GM18951 (cell line): ENCODE results near the gene LZTFL1.

Experiments
- POLR2A ChIP-seq: IDR thresholded peaks from 4 replicates; pipeline ENCODE4 v1.6.1; 2011; ENCODE audit warnings: mild to moderate bottlenecking; ENCODE audit not compliant: insufficient read length, insufficient read depth; ENCODE audit errors: extremely low read depth
- in situ Hi-C: fragments of 300-500 bp; cut with MboI; formaldehyde crosslinking; loops from one replicate; pipeline ENCODE4 v1.12.0; 2022; ENCODE audit warnings: low sequenced_read_pairs, mixed read lengths, inconsistent platforms; ENCODE audit not compliant: unreplicated experiment

Gene LZTFL1

DNA sequence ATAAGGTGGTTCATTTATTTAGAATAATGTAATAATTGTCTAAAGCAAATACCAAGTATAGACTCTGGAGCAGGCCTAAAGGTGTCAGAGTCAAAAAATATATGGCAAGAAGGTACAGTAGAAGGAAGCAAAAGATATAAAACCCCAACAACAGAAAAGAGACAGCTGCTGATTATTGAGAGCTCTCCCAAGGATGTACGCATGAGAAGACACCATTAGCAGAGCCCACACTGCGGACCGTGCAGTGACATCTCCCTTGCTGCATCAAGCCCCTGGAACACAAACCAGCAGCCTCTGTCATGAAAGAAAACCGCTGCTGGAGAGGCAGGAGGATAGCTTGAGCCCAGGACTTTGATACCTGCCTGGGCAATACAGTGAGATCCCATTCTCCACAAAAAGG, 27.6 kb downstream of the LZTFL1 start:
- in situ Hi-C loops: no loop called here

DNA sequence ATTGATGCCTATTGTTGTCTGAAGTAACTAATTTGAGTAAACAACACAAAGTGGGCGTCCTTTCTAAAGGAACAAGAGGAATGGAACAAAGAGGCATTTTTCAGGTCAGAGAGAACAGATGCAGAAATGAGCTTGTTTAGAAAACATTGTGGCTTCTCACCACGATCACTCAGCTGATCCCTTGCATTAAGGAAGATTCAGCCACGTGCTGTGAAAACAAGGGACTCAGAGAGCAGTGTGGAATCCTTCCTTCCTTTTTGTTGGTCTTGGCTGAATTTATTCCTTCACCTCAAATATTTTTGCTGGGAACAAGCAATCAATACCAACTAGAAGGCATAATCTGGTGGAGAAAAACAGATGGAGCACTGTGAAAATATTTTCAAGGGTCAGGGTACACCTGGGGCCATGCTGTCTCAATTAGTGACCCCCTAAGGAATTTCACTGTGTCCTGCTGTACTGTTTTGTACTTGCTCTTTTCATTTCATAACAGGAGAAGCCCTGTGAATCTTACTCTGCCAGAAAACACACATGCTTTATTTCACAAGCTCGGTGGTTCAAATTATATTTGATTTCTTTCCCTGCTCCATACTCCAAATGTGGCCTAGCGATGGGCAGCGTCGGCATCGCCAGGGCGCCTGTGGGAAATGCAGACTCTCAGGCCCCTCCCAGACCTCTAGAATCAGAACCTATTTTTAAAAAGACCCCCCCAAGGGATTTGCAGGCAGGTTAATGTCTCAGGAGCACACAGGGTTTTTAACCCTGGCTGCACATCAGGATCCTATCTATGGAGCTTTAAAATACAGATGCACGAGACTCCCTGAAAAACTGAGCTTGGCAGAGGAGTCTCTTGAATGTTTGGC, 34.0 kb downstream of the LZTFL1 start:
- TF ChIP-seq POLR2A: no peak
- in situ Hi-C loops: no loop called here

More for the DNA sequence above, 27.6 kb downstream of the LZTFL1 start:
- TF ChIP-seq POLR2A: no peak

DNA sequence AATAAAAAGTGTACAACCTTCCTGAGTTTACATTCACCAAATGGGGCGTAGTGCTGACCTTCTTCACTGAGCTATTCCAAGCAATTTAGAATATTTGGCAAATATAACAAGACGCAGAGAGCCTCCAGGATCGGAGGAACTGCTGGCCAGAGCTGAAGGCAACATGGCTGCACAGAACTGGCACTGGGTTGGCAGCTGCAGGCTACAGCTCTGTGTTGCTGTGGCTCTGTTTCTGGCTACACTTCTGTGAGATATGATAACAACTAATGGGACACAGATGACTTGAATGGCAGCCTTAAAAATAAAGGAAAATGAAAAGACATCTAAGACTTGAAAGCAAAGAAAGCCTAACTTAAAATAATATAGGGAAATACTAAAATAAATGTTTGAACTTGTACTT, 34.8 kb downstream of the LZTFL1 start:
- in situ Hi-C loops: no loop called here
- no peak for TF ChIP-seq POLR2A

DNA sequence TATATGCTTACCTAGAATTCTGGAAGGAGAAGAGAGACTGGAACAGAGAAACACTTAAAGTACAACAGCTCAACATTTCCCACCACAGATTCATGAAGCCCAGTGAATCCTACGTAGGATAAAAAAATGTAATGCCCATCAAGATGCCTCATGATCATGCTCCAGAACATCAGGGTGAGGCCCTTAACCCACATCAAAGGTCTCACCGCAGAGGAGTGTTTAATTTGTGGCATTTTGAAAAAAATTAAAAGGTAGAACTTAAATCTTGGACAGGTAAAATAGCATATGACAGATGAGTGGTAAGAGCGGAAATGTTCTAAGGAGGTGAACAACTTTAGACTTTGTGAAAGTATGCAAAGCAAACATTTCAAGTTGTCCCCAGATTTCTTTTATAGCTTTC, 35.8 kb downstream of the LZTFL1 start:
- in situ Hi-C loops: no loop called here
- no peak for TF ChIP-seq POLR2A

DNA sequence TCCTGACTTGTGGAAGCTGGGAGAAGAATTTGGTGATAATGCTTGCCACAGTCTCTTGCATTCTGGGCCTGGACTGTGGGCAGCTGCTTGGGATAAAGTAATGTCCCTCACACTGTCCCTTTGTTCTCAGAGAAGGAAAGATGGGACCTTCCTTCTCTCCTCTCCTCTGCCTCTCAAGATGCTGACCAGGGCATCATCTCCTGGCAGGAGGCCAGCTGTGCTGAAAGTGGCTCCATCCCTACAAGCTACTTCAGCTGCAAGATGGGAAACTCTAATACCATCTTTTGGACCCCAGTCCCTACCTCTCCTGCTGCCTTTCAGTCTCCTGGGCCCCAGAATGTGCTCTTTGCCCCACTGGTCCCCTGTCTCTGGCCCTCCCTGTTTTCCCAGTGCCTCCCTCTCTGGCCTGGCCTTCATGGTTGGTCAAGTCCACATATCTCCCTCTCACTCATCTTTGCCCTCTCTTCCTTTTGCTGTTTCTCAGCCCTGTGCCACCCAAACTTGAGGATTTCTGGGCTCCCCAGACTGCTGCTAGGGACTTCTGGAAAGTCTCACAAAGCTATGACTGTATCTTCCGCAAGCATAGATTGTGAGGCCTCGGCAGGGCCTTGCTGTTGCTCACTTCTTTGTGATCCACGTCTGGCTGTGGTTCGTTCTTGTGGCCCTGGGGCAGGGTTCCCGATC, 38.5 kb downstream of the LZTFL1 start:
- in situ Hi-C loops: no loop called here
- no peak for TF ChIP-seq POLR2A

DNA sequence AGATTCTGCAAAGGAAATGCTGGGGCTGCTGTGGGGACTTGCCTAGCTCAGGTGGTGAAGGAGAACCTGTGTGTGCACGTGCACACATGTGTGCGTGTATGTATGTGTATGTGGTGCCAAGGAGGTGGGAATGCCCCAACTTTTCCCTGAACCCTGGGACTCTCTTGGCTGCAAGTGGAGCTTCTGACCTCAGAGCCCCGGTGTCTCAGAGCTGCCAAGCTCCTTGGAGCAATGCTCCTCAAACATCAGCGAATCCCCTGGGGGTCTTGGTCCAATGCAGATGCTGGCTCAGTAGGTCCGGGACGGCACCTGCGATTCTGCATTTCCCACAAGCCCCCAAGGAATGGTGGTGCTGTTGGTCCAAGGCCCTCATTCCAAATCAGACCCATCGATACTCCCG, 39.8 kb downstream of the LZTFL1 start:
- in situ Hi-C loops: no loop called here
- no peak for TF ChIP-seq POLR2A

DNA sequence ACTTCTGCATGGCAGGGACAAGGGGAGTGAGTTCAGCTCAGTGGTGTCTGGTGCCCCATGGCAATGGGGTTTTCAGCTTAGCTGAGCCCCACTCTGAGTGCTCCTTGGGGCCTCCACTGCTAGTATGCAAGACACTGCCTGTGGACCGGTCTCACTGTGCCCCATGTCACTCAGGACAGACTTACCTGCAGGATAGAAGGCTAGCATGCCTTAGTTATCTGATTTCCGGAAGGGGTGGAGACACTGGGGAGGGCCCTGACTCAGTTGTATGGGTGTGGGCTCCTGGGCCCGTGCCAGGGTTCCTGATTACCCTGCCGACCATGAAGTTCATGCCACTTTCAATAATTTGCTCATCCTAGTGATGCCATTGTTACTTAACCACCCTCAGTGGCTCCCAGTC, 41.3 kb downstream of the LZTFL1 start:
- TF ChIP-seq POLR2A: no peak

DNA sequence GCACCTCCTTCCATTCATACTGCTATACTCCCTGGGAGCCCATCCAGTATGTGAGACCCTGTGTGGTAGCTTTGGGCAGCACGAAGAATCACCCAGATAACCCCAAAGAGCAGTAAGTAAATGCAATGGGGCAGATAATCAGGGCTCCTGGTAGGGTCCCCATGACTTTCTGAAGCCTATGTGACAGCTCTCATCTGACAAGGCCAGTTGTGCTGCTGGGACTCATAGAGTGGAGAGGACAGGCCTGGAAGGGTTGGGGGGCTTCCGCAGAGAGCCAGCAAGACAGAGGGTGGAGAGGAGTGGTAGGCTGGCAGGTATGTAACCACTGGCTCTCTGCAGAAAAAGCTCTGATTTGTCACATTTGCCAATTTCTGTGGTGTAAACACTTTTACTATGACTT, 42.3 kb downstream of the LZTFL1 start:
- in situ Hi-C loops: no loop called here
- no peak for TF ChIP-seq POLR2A

More for the DNA sequence above, 41.3 kb downstream of the LZTFL1 start:
- in situ Hi-C loops: no loop called here

DNA sequence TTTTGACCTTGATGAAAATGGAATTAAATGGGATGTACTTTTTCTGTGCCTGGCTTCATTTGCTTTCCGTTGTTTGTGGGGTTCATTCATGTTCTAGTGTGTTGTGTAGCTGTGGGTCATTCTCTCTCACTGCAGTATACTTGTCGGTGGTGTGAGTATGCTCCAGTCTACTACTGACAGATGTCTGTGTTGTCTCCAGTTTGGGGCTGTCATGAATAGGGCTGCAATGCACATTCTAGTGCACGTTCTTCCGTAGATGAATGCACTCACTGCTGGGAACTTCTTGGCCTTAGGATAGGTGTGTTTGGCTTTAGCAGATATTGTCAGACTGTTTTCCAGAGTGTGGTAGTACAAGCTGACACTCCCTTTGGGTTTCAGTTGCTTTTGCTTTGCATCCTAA, 43.9 kb downstream of the LZTFL1 start:
- in situ Hi-C loops: no loop called here
- no peak for TF ChIP-seq POLR2A

DNA sequence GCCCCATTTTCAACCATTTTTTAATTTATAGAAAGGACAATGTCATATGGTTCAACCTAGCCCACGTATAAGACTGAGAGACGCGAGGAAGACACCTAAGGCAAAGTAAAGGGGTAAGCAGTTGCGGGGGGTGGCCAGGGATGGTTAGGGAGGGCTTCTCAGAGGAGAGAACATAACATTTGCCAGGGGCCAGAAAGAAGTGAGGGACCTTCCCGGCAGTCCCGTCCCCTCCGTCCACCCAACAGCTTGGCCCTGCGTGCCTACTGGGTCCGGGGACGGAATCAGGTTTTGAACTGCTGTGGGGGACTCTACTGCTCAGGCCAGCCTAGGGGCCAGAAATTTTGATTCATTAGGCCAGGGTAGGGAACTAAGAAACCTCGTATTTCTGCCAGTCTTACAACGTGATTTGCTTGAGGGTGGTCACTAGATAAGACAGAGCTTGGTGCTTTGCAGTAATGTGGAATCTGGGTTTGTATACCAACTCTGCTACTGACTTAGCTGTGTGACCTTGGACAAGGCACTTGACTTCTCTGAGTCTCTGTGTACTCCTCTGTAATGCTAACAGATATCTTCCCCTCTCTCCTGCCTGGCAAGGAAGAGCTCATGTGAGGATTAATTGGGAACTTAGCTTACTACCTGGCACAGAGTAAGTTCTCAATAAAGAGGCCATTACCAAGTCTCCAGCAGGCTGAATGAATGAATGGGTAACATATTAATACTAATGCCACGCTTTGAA, 44.8 kb downstream of the LZTFL1 start:
- in situ Hi-C loops: no loop called here
- TF ChIP-seq POLR2A: no peak

DNA sequence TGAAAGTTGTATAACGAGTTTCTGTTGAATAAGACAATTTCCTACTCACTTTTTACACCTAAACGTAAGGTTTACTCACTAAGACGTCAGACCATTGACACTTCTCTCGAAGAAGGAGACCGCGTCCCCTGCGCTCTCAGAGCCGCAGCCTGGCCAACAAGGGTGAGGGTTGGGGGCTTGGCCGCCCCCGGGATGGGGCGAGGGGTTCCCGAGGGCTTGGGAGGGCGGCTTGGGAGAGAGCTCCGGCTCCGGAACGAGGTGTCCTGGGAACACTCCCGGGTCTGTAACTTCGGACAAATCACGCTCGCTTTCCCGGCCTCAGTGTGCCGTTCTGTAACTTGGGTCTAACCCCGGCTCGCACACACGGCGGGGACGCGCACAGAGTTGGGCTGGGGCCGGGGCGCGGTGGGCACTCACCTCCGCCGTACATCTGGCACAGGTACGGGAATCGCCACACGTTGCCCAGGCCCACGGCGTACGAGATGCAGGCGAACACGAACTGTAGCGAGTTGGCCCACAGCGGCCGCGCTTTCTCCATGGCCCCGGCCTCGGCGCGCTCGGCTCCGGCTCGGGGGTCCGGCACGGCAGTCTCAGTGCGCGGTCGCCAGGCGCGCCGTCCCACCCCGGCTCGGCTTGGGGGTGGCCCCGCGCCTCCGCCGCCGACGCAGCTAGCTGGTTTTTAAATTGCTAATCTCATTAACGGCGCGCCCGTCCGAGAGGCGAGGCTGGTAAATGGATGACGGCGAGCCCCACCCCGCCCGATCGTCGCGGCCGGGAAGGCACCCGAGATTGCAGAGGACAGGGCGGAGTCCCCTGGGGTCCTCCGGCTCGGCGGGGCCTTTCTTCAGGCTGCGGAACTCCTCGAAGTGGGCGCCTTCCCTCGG, 45.8 kb downstream of the LZTFL1 start, which contains the start of gene SLC6A20:
Gene SLC6A20 (minus strand): TSS at position 655 of the 884 bp plus-strand sequence. CDS start 117 bp downstream, at position 538.
- no peak for TF ChIP-seq POLR2A
- in situ Hi-C loops: no loop called here

DNA sequence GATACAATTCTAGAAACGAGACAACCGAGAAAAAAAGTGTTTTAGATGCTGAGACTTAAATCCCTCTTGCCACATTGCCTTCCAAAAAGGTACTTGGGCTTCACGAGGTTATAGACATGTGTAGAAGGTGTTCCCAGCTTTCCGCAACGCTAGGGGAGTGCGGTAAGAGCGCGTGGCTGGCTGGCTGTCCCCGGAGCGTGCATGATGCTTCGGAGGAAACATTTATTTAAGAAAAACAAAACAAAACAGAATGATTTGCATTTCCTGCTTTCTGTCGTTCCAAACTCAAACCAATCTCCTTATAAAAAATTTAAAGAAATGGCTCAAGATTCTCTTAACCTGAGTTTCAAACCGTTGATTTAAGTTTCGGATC, 46.4 kb downstream of the LZTFL1 start:
- no peak for TF ChIP-seq POLR2A
- in situ Hi-C loops: no loop called here

DNA sequence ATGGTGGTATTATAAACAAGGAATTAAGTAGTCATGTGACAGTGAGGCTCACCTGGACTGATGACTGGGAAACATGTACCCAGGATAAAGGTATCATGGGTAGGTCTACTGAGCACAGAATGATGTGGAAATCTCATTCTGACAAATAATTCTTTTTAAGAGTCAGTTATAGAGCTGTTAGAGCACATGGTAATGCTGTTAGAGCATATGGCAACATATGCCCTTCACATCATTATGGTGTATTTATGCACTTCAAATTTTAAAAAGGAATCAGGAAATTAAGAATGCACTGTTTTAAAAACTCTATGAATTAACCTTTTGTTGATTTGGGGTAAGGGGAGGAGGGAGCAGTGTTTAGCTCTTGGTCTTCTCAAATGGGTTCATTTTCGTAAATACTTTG, 47.3 kb downstream of the LZTFL1 start:
- in situ Hi-C loops: no loop called here
- TF ChIP-seq POLR2A: no peak

DNA sequence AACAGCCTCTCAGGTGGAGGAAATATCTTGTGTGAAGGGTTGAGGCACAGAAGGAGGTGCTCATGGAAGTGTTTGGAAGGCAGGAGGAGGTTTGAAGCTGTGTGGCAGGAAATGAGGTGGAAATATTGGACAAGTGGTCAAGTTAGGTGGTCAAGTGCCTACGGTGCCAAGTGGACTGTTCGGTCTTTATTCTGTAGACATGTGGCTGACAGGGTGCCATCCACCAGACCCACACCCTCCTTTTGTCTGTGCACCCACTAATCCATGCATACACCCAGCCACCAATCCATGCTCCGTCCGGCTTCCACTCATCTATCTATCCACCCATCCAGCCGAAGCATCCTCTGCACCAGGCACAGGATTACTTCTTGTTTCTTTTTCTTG, 47.8 kb downstream of the LZTFL1 start:
- in situ Hi-C loops: no loop called here
- TF ChIP-seq POLR2A: no peak
